CD4-positive, alpha-beta T cell (primary cell): Measurements from ENCODE around the gene EIF3D. TPM values are rescaled to one million over a fixed set of nuclear protein-coding genes. Genes with fewer than 3 reads are reported as not detected.
A peak's percentile ranks its signal among the peaks of the same experiment; 100 is the strongest.

Experiments
- ATAC-seq: fragments of 200-7000 bp; cut with Tn5 transposase; one replicate; pipeline ENCODE4 v1.10.0; 2022; ENCODE audit warnings: mild to moderate bottlenecking; ENCODE audit not compliant: poor library complexity
- CTCF ChIA-PET: fragments of 350-600 bp; sonication (Branson Sonifier 250); formaldehyde crosslinking; loops from one replicate; lab custom pipeline; 2021; ENCODE audit warnings: antibody characterized with exemption, inconsistent platforms; lab: Charles Lee
- POLR2A ChIA-PET: fragments of 350-600 bp; sonication (Branson Sonifier 250); formaldehyde crosslinking; loops from one replicate; lab custom pipeline; 2021; ENCODE audit warnings: antibody characterized with exemption, inconsistent platforms; lab: Charles Lee
- DNase-seq, 14 experiments: peaks; one replicate each; pipeline ENCODE4 v3.0.0-alpha.2; 2013 to 2020; ENCODE audit warnings: mixed read lengths in 2 of 14
- H3K27ac ChIP-seq, 2 donors: one replicate each; pipeline versions ENCODE4 v1.5.1 to v1.7.0; 2013; ENCODE audit warnings: low read length in 2 of 2, low read depth in 1 of 2, mild to moderate bottlenecking in 1 of 2
- H3K27me3 ChIP-seq, 2 experiments: 1 replicate in 1 of 2; 2 replicates in 1 of 2; pipeline versions ENCODE4 v1.6.1 to v1.7.0; 2013; ENCODE audit warnings: low read length in 2 of 2, control low read depth in 1 of 2, mild to moderate bottlenecking in 1 of 2, moderate library complexity in 1 of 2; ENCODE audit not compliant: insufficient read depth in 2 of 2, control insufficient read depth in 1 of 2
- H3K36me3 ChIP-seq: one replicate; pipeline ENCODE4 v1.6.1; 2013; ENCODE audit warnings: low read length, control low read depth; ENCODE audit not compliant: insufficient read depth
- H3K4me1 ChIP-seq: one replicate; pipeline ENCODE4 v1.6.1; 2013; ENCODE audit warnings: low read length, control low read depth; ENCODE audit not compliant: insufficient read depth
- H3K4me3 ChIP-seq: one replicate; pipeline ENCODE4 v1.5.1; 2013; ENCODE audit warnings: mild to moderate bottlenecking, low read length, moderate library complexity
- H3K9me3 ChIP-seq, 2 experiments: 1 replicate in 1 of 2; 2 replicates in 1 of 2; pipeline versions ENCODE4 v1.6.1 to v1.7.0; 2013; ENCODE audit warnings: low read length in 2 of 2, mild to moderate bottlenecking in 2 of 2, control low read depth in 1 of 2, moderate library complexity in 1 of 2; ENCODE audit not compliant: control insufficient read depth in 1 of 2, insufficient read depth in 1 of 2
- H3K27ac Mint-ChIP-seq: one replicate; pipeline ENCODE4 v1.8.0; 2020; ENCODE audit warnings: mixed read lengths
- H3K27me3 Mint-ChIP-seq: one replicate; pipeline ENCODE4 v1.8.0; 2021; ENCODE audit warnings: mixed read lengths
- H3K36me3 Mint-ChIP-seq: one replicate; pipeline ENCODE4 v1.8.0; 2021; ENCODE audit warnings: low read depth, mixed read lengths
- H3K4me1 Mint-ChIP-seq: one replicate; pipeline ENCODE4 v1.8.0; 2021; ENCODE audit warnings: low read depth, mixed read lengths
- H3K4me3 Mint-ChIP-seq: one replicate; pipeline ENCODE4 v1.8.0; 2020; ENCODE audit warnings: mild to moderate bottlenecking, mixed read lengths
- H3K9me3 Mint-ChIP-seq: one replicate; pipeline ENCODE4 v1.8.0; 2020; ENCODE audit warnings: mixed read lengths
- CTCF ChIP-seq: fragments of 200-600 bp; IDR thresholded peaks from one replicate; pipeline ENCODE4 v1.8.0; 2022; ENCODE audit warnings: antibody characterized with exemption, mild to moderate bottlenecking
- intact Hi-C, 2 experiments: fragments of 100-400 bp; cut with DNase I in 1 of 2; cut with micrococcal nuclease in 1 of 2; formaldehyde crosslinking; loops; one replicate each; pipeline versions ENCODE4 v1.15.1 to v1.9.0; 2023 to 2025; cut with DNase I, micrococcal nuclease
- total RNA-seq, 174 experiments: library from RNA in 2 of 174; stranded (reverse) in 2 of 174; gene quantifications; one replicate each; pipeline ENCODE4 v1.2.3 and lab custom pipeline; 2021 to 2026

The EIF3D gene
- total RNA-seq, 2 experiments from 2014 or later, result 285 to 286 TPM

DNA sequence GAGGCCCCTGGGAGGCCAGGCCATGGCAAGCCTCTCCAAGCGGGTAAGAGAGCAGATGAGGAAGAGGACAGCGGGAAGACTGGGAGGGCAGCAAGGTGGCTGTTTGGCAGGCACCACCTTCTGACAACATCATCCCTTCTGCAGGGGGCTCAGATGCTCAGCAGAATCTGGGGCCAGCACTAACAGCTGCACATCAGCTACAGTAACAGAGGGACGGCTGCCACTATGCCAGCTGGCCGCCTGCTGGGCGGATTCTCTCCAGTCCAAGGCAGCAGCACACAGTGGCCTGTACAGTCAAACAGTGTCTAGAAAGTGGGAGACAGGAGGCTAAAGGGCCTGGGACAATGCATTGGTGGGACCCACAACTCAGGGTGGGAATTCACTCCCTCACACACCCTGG is 36.9 kb downstream of the EIF3D start:
- Histone ChIP-seq H3K4me3 (no peak overlapping the region), H3K36me3 (peaks cover 2% of the 10 kb centered on the region), H3K4me1 (peaks cover 8% of the 10 kb centered on the region), H3K27me3 (no peaks in the 10 kb centered on the region), H3K27ac (no peak overlapping the region), H3K9me3 (no peaks in the 10 kb centered on the region)
- intact Hi-C loops, result no loop called here
- Mint-ChIP-seq H3K27ac (no peak overlapping the region), H3K4me3 (no peak overlapping the region), H3K4me1 (peaks cover 5% of the 10 kb centered on the region), H3K27me3 (no peaks in the 10 kb centered on the region), H3K36me3 (peaks cover 6% of the 10 kb centered on the region), H3K9me3 (no peaks in the 10 kb centered on the region)
- TF ChIP-seq CTCF, result no peak
- ChIA-PET POLR2A (interaction anchor here (1.3 kb wide), 1 partner anchor 15 kb away, joined by 5 read pairs; the partner anchor contains the start of gene FOXRED2), CTCF (no interaction called here)
- DNase-seq (no peak), ATAC-seq (no peak)

DNA sequence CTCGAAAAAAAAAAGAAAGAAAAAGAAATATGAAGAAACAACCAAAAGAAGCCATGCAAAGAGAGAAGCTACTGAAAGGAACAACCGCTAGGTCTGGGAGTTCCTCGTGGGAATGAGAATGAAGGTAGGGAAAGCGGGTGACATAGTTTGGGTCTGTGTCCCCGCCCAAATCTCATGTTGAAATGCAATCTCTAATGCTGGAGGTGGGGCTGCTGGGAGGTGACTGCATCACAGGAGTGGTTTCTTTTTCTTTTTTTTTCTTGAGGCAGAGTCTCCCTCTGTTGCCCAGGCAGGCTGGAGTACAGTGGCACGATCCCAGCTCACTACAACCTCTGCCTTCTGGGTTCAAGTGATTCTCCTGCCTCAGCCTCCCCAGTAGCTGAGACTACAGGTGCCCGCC is 37.8 kb downstream of the EIF3D start:
- no peak for ATAC-seq
- POLR2A ChIA-PET, result no interaction called here

GRCh38 chr22:36486619-36487384 is 42.2 kb downstream of the EIF3D start:
- Histone ChIP-seq H3K36me3 (peaks cover 2% of the 10 kb centered on the region), H3K4me3 (no peak overlapping the region), H3K27ac (no peak overlapping the region), H3K27me3 (no peaks in the 10 kb centered on the region), H3K4me1 (peaks cover 8% of the 10 kb centered on the region), H3K9me3 (peaks cover 0 to 3% of the 10 kb centered on the region in 2 experiments)
- Mint-ChIP-seq H3K27me3 (no peaks in the 10 kb centered on the region), H3K9me3 (no peaks in the 10 kb centered on the region), H3K27ac (no peak overlapping the region), H3K4me3 (peak overlapping the region; percentile 52), H3K4me1 (peaks cover 5% of the 10 kb centered on the region), H3K36me3 (peaks cover 2% of the 10 kb centered on the region)
- TF ChIP-seq CTCF, result peak; percentile 57
- ChIA-PET POLR2A (interaction anchor here (0.7 to 1.1 kb wide), 2 partner anchors 186 to 1093 kb away, joined by 3 to 4 read pairs; partner anchors contain the start of gene LGALS2), CTCF (interaction anchor here (0.5 to 1.5 kb wide), 29 partner anchors 9 to 330 kb away, joined by 3 to 20 read pairs (median 4); partner anchors contain the start of gene APOL2)
- DNase-seq (peak; percentile 50 to 83 (median 59)), ATAC-seq (no peak)
- intact Hi-C loops, result loop anchor here (1.0 to 2.0 kb wide), 3 partner anchors 186 to 292 kb away; no protein-coding TSS in a partner anchor

More for the DNA sequence above, 37.8 kb downstream of the EIF3D start:
- no peak for TF ChIP-seq CTCF
- no peaks in the 10 kb centered on the region for H3K27me3 ChIP-seq
- Mint-ChIP-seq H3K4me1 (peaks cover 5% of the 10 kb centered on the region), H3K27ac (no peak overlapping the region), H3K4me3 (no peak overlapping the region), H3K27me3 (no peaks in the 10 kb centered on the region), H3K9me3 (no peaks in the 10 kb centered on the region), H3K36me3 (peaks cover 6% of the 10 kb centered on the region)
- H3K4me1 ChIP-seq, result peaks cover 8% of the 10 kb centered on the region
- H3K36me3 ChIP-seq, result peaks cover 2% of the 10 kb centered on the region
- H3K9me3 ChIP-seq, result peaks cover 0 to 3% of the 10 kb centered on the region in 2 experiments
- intact Hi-C loops, result no loop called here
- no peak overlapping the region for H3K27ac ChIP-seq
- CTCF ChIA-PET, result no interaction called here
- no peak for DNase-seq
- no peak overlapping the region for H3K4me3 ChIP-seq
